Osteoblast (primary cell): ENCODE results near the gene KCNQ1. TPM values are rescaled to one million over a fixed set of nuclear protein-coding genes. Genes with fewer than 3 reads are reported as not detected.

ENCODE experiments used
- DNase-seq: peaks from one replicate; pipeline ENCODE4 v3.0.0; 2011; ENCODE audit warnings: low spot score, mixed read lengths; ENCODE audit not compliant: insufficient read length; ENCODE audit errors: missing footprints
- H2AFZ ChIP-seq: 2 replicates; pipeline ENCODE4 v1.6.0; 2011; ENCODE audit warnings: mild to moderate bottlenecking, low read length
- H3K27ac ChIP-seq: 2 replicates; pipeline ENCODE4 v1.5.1; 2011; ENCODE audit warnings: mild to moderate bottlenecking, low read depth, low read length, moderate library complexity
- H3K27me3 ChIP-seq: 2 replicates; pipeline ENCODE4 v1.6.0; 2012; ENCODE audit warnings: mild to moderate bottlenecking, control low read depth, inconsistent platforms, low read length, moderate library complexity; ENCODE audit not compliant: insufficient read depth
- H3K36me3 ChIP-seq: 2 replicates; pipeline ENCODE4 v1.5.1; 2011; ENCODE audit warnings: mild to moderate bottlenecking, low read length, control low read depth, moderate library complexity; ENCODE audit not compliant: insufficient read depth
- H3K4me1 ChIP-seq: 2 replicates; pipeline ENCODE4 v1.5.1; 2011; ENCODE audit warnings: mild to moderate bottlenecking, low read length, control low read depth, moderate library complexity; ENCODE audit not compliant: insufficient read depth
- H3K4me2 ChIP-seq: 2 replicates; pipeline ENCODE4 v1.6.0; 2011; ENCODE audit warnings: mild to moderate bottlenecking, low read length; ENCODE audit not compliant: insufficient read depth
- H3K4me3 ChIP-seq: fragments of 200-600 bp; sonication (generic); 3 replicates; pipeline ENCODE4 v1.5.1; 2012; ENCODE audit warnings: mild to moderate bottlenecking, low read length, inconsistent platforms; ENCODE audit not compliant: insufficient read depth
- H3K79me2 ChIP-seq: 2 replicates; pipeline ENCODE4 v1.6.0; 2012; ENCODE audit warnings: mild to moderate bottlenecking, low read length, control low read depth, inconsistent platforms; ENCODE audit not compliant: insufficient read depth
- H3K9me3 ChIP-seq: 2 replicates; pipeline ENCODE4 v1.5.1; 2011; ENCODE audit warnings: low read depth, low read length, control low read depth
- H4K20me1 ChIP-seq: 2 replicates; pipeline ENCODE4 v1.6.0; 2012; ENCODE audit warnings: mild to moderate bottlenecking, low read length, control low read depth; ENCODE audit not compliant: insufficient read depth
- CTCF ChIP-seq: IDR thresholded peaks from 2 replicates; pipeline ENCODE4 v1.5.1; 2011; ENCODE audit warnings: mild to moderate bottlenecking, low read depth, low read length, moderate library complexity; ENCODE audit errors: extremely low read depth
- small RNA-seq: library from RNA; depleted of rRNA; stranded (forward); fragments of <200 nt; gene quantifications from one replicate; pipeline ENCODE3, GENCODE V24; 2012
- total RNA-seq: library from RNA; depleted of rRNA; stranded (reverse); fragments of >200 nt; gene quantifications from 2 replicates; pipeline ENCODE4 v1.2.3, GENCODE V29; 2012

The KCNQ1 gene
- total RNA-seq, 1 donor: not detected

GRCh38 chr11:2898366-2899079 is 453.7 kb downstream of the KCNQ1 start:
- peak overlapping the region; percentile 48 for H3K4me2 ChIP-seq
- H3K4me3 ChIP-seq: peak overlapping the region; percentile 42
- peak overlapping the region; percentile 54 for H3K27ac ChIP-seq
- no peaks in the 10 kb centered on the region for H3K36me3 ChIP-seq
- no peak for TF ChIP-seq CTCF
- no peaks in the 10 kb centered on the region for H4K20me1 ChIP-seq
- no peaks in the 10 kb centered on the region for H3K27me3 ChIP-seq
- no peaks in the 10 kb centered on the region for H3K79me2 ChIP-seq
- H3K9me3 ChIP-seq: no peaks in the 10 kb centered on the region
- DNase-seq: peak; percentile 100
- H2AFZ ChIP-seq: peak overlapping the region; percentile 91
- peaks cover 10% of the 10 kb centered on the region for H3K4me1 ChIP-seq

Small RNA genes lying within 50 kb of the gene (small RNA-seq; reads per million reads assigned to genes)
- gene AC013791.1 (not detected), gene COX6CP18 (not detected), gene RF01947 (not detected), gene RF01948 (not detected), gene RF01950 (not detected)

Other genes starting within 250 kb of the KCNQ1 start
- gene ASCL2, start 174.4 kb upstream of the KCNQ1 start, total RNA-seq: not detected in 2 replicates
- 0.29 and 0.36 TPM in 2 replicates for gene C11orf21, start 143.1 kb upstream of the KCNQ1 start, total RNA-seq
- 0.59 and 1.4 TPM in 2 replicates for gene TSPAN32, start 143.0 kb upstream of the KCNQ1 start, total RNA-seq
- 184 and 195 TPM in 2 replicates for gene CD81, start 67.7 kb upstream of the KCNQ1 start, total RNA-seq
- gene TSSC4, start 44.3 kb upstream of the KCNQ1 start, total RNA-seq: 42.4 and 46.7 TPM in 2 replicates
- gene TRPM5, start 494 bp upstream of the KCNQ1 start, total RNA-seq: under 0.01 TPM in 1 of 2 replicates, not detected in the other